Right renal pelvis (tissue), 4 donors: ENCODE data around the gene FUNDC1. TPM values are rescaled to one million over a fixed set of nuclear protein-coding genes. Genes with fewer than 3 reads are reported as not detected.

Source experiments
- DNase-seq, 4 donors: peaks; one replicate each; pipeline ENCODE4 v3.0.0-alpha.2; 2013; ENCODE audit warnings: low read depth in 4 of 4, low spot score in 3 of 4, missing footprints in 1 of 4
- polyA plus RNA-seq, 4 donors: library from polyadenylated mRNA; unstranded; fragments of 120-200 nt; gene quantifications; one replicate each; pipeline ENCODE4 v1.2.1, GENCODE V29; 2013; ENCODE audit not compliant: insufficient read length in 4 of 4

Gene FUNDC1
- polyA plus RNA-seq, 4 donors, result 26.4 to 34.1 (median 33.1) TPM

GRCh38 chrX:44483965-44484606 lies 58.6 kb downstream of the FUNDC1 start:
- DNase-seq, result no peak

GRCh38 chrX:44482575-44482974 lies 60.1 kb downstream of the FUNDC1 start:
- DNase-seq, result no peak

GRCh38 chrX:44480591-44480990 lies 62.1 kb downstream of the FUNDC1 start:
- peak in 2 of 4 donors; percentile 27 to 38 for DNase-seq

GRCh38 chrX:44474410-44474809 lies 68.2 kb downstream of the FUNDC1 start:
- no peak for DNase-seq

Other genes with a start within 250 kb of the FUNDC1 start
- 10 to 100 TPM in 2 of 4 donors, 1 to 10 TPM in 2; 8.6 to 12.2 (median 9.7) TPM for gene EFHC2, start 199.2 kb downstream of the FUNDC1 start, polyA plus RNA-seq